ENCODE results near the gene SECISBP2. TPM values are rescaled to one million over a fixed set of nuclear protein-coding genes. Genes with fewer than 3 reads are reported as not detected.

Gene SECISBP2
- total and polyA plus RNA-seq, 2 donors (not counting 1 experiment from before 2014, with no cell fraction given) = 56.6 to 124 TPM

DNA sequence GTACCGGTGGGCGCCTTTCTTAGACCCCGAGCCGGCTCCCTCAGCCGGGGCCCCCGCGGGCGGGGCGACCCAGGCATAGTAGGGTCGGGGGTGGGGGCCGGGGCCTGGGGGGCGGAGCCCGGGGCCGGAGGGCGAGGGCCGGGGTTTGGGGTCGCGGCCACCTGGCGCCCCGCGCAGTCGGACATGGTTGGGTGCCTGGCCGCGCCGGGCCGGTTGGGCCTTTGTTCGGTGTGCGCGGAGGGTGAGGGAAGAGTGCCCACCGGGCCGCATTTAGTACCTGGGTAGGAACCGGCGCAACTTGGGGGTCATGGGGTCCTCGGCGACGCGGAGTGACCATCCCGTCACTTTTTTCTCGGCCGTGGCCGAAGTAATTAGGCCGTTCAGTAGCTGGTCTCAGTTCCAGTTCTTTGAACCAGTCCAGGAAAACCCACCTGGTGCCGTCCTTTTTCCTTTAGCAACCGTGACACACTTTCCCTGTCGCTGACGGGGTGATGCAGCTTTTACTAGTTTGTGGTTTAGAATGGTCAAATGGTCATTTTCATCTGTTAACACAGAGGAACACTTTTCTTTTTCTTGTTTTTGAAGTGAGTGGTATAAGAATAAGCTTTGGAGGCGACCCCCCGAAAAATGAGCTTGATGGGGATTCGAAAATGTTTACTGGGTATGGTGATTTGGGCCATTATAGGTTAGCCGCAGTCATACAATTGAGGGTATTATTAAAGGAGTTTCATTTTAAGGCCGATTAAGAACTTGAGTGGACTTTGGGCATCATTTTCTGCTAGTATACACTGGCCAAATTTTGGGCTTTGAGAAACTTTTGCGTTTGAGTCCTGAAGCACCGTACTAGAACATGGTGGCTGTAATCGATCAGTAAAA, 6.7 kb upstream of the SECISBP2 start:
- Mint-ChIP-seq H3K27me3 (no peaks in the 10 kb centered on the region), H3K9me3 (ENCODE audit: insufficient read depth) (no peaks in the 10 kb centered on the region), H3K4me3 (peak overlapping the region; percentile 89), H3K4me1 (peaks cover 43% of the 10 kb centered on the region), H3K27ac (peak overlapping the region; percentile 100)
- peak overlapping the region; percentile 67 for H3K9ac ChIP-seq (ENCODE audit: low read length)
- H3K79me2 ChIP-seq (ENCODE audit: control insufficient read depth, insufficient read depth, low read length) = peaks cover 42% of the 10 kb centered on the region
- peaks cover 3 to 8% of the 10 kb centered on the region in 2 experiments for H3K36me3 ChIP-seq (replicated peaks in 1 of 2; ENCODE audit: control extremely low read depth in 1 of 2, control insufficient read depth in 1 of 2, extremely low read depth in 1 of 2, insufficient read depth in 2 of 2, low read length in 1 of 2)
- TF ChIP-seq EZH2 (IDR thresholded peaks at IDR 0.05; ENCODE audit: borderline replicate concordance, insufficient read depth, low read depth, low read length, poor library complexity, severe bottlenecking) = no peak
- TF ChIP-seq, protein P1, sequence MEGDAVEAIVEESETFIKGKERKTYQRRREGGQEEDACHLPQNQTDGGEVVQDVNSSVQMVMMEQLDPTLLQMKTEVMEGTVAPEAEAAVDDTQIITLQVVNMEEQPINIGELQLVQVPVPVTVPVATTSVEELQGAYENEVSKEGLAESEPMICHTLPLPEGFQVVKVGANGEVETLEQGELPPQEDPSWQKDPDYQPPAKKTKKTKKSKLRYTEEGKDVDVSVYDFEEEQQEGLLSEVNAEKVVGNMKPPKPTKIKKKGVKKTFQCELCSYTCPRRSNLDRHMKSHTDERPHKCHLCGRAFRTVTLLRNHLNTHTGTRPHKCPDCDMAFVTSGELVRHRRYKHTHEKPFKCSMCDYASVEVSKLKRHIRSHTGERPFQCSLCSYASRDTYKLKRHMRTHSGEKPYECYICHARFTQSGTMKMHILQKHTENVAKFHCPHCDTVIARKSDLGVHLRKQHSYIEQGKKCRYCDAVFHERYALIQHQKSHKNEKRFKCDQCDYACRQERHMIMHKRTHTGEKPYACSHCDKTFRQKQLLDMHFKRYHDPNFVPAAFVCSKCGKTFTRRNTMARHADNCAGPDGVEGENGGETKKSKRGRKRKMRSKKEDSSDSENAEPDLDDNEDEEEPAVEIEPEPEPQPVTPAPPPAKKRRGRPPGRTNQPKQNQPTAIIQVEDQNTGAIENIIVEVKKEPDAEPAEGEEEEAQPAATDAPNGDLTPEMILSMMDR (IDR thresholded peaks at IDR 0.05) = no peak
- peak; percentile 52 for DNase-seq
- ATAC-seq (ENCODE audit: low read depth) = peak; percentile 2
- peaks cover 28% of the 10 kb centered on the region in 2 donors for H3K4me1 ChIP-seq (ENCODE audit: control insufficient read depth in 2 of 2, insufficient read depth in 2 of 2, low read length in 2 of 2)
- intact Hi-C loops (cut with micrococcal nuclease) = no loop called here
- peak overlapping the region; percentile 72 to 81 (median 79) for H3K4me3 ChIP-seq (ENCODE audit: control extremely low read depth in 1 of 5, extremely low read depth in 1 of 5, insufficient read depth in 1 of 5, low read depth in 2 of 5, low read length in 4 of 5)
- POLR2A ChIA-PET = no interaction called here
- H3K9me3 ChIP-seq (ENCODE audit: control extremely low read depth in 1 of 3, control insufficient read depth in 2 of 3, insufficient read depth in 1 of 3, low read length in 2 of 3) = no peaks in the 10 kb centered on the region
- peak overlapping the region; percentile 84 for H3K4me2 ChIP-seq (replicated peaks; ENCODE audit: low read depth, low read length, poor library complexity, severe bottlenecking)
- H3K27me3 ChIP-seq (replicated peaks in 1 of 4; ENCODE audit: control extremely low read depth in 1 of 4, control insufficient read depth in 3 of 4, insufficient read depth in 4 of 4, low read length in 3 of 4) = no peaks in the 10 kb centered on the region
- whole genome bisulfite sequencing (ENCODE audit: insufficient coverage) = under 1% methylated on average over 37 of the region's 54 CpGs
- CTCF ChIA-PET = no interaction called here
- H3K27ac ChIP-seq (ENCODE audit: low read length in 2 of 2) = peak overlapping the region; percentile 99 to 100
- H4K20me1 ChIP-seq (ENCODE audit: control insufficient read depth, insufficient read depth, low read length, poor library complexity, severe bottlenecking) = no peaks in the 10 kb centered on the region
- H2AFZ ChIP-seq (ENCODE audit: insufficient read depth, low read depth, low read length, poor library complexity, severe bottlenecking) = peak overlapping the region; percentile 31

DNA sequence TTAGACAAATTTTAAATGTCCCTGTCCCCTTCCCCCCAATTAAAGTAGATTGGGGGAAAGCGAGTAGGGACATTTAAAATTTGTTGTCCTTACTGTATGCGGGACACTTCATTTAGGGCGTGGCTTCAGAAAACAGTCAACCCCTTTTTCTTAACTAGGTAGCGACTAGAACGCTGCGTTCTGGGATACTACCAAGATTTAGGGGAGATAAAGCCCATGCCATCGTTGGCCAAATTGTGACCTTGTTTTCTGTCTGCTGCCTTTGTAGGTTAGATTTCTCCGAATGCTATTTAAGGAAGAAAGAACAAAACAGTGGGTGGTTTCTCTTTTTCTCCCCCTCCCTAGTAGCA, 6.1 kb upstream of the SECISBP2 start:
- H3K4me1 ChIP-seq (ENCODE audit: control insufficient read depth in 2 of 2, insufficient read depth in 2 of 2, low read length in 2 of 2) = peaks cover 28% of the 10 kb centered on the region in 2 donors
- H3K27me3 Mint-ChIP-seq = no peaks in the 10 kb centered on the region
- H3K27me3 ChIP-seq (replicated peaks in 1 of 4; ENCODE audit: control extremely low read depth in 1 of 4, control insufficient read depth in 3 of 4, insufficient read depth in 4 of 4, low read length in 3 of 4) = no peaks in the 10 kb centered on the region
- ChIA-PET POLR2A (no interaction called here), CTCF (no interaction called here)
- H3K27ac Mint-ChIP-seq = peak overlapping the region; percentile 37
- WGBS (ENCODE audit: insufficient coverage) = no CpG with 5 or more reads among the region's 8 CpGs
- H3K9me3 Mint-ChIP-seq (ENCODE audit: insufficient read depth) = no peaks in the 10 kb centered on the region
- peak overlapping the region; percentile 72 to 81 (median 79) for H3K4me3 ChIP-seq (ENCODE audit: control extremely low read depth in 1 of 5, extremely low read depth in 1 of 5, insufficient read depth in 1 of 5, low read depth in 2 of 5, low read length in 4 of 5)
- no peak overlapping the region for H3K27ac ChIP-seq (ENCODE audit: low read length in 2 of 2)
- ATAC-seq (ENCODE audit: low read depth) = no peak
- peaks cover 5 to 13% of the 10 kb centered on the region in 2 experiments for H3K36me3 ChIP-seq (replicated peaks in 1 of 2; ENCODE audit: control extremely low read depth in 1 of 2, control insufficient read depth in 1 of 2, extremely low read depth in 1 of 2, insufficient read depth in 2 of 2, low read length in 1 of 2)
- peak overlapping the region; percentile 67 for H3K9ac ChIP-seq (ENCODE audit: low read length)
- TF ChIP-seq EZH2 (IDR thresholded peaks at IDR 0.05; ENCODE audit: borderline replicate concordance, insufficient read depth, low read depth, low read length, poor library complexity, severe bottlenecking) = no peak
- TF ChIP-seq, protein P1 (IDR thresholded peaks at IDR 0.05) = no peak
- peak; percentile 18 for DNase-seq
- peak overlapping the region; percentile 89 for H3K4me3 Mint-ChIP-seq
- H3K79me2 ChIP-seq (ENCODE audit: control insufficient read depth, insufficient read depth, low read length) = peaks cover 42% of the 10 kb centered on the region
- intact Hi-C loops (cut with micrococcal nuclease) = no loop called here
- H4K20me1 ChIP-seq (ENCODE audit: control insufficient read depth, insufficient read depth, low read length, poor library complexity, severe bottlenecking) = no peaks in the 10 kb centered on the region
- peaks cover 47% of the 10 kb centered on the region for H3K4me1 Mint-ChIP-seq
- H3K4me2 ChIP-seq (replicated peaks; ENCODE audit: low read depth, low read length, poor library complexity, severe bottlenecking) = peak overlapping the region; percentile 84
- no peaks in the 10 kb centered on the region for H3K9me3 ChIP-seq (ENCODE audit: control extremely low read depth in 1 of 3, control insufficient read depth in 2 of 3, insufficient read depth in 1 of 3, low read length in 2 of 3)
- H2AFZ ChIP-seq (ENCODE audit: insufficient read depth, low read depth, low read length, poor library complexity, severe bottlenecking) = peak overlapping the region; percentile 23
